ENCODE measurements around the gene SCARF2.

- TF ChIP-seq POLR2A (IDR thresholded peaks at IDR 0.05; ENCODE audit: low read depth, low read length): no peak
- no peak for TF ChIP-seq TAF1 (IDR thresholded peaks at IDR 0.05; ENCODE audit: borderline replicate concordance, low read depth, low read length)
- no peak for TF ChIP-seq POLR2AphosphoS5 (IDR thresholded peaks at IDR 0.05; ENCODE audit: low read depth, low read length)
Measured at GRCh38 chr22:20429254-20430100, 8.1 kb downstream of the SCARF2 start.
